ENCODE results near the gene PRTFDC1. TPM values are rescaled to one million over a fixed set of nuclear protein-coding genes. Genes with fewer than 3 reads are reported as not detected.

Gene PRTFDC1
- total RNA-seq, 1 donor from 2014 or later, result 5.6 TPM

GRCh38 chr10:24965051-24965450, 12.6 kb upstream of the PRTFDC1 start:
- DNase-seq (ENCODE audit: low read depth in 2 of 2), result no peak

- no peak for DNase-seq (ENCODE audit: low read depth in 2 of 2)
Measured at GRCh38 chr10:24963521-24964041, 11.2 kb upstream of the PRTFDC1 start.

- peak in 1 of 2 donors; percentile 53 for DNase-seq (ENCODE audit: low read depth in 2 of 2)
Measured at GRCh38 chr10:24962995-24963394, 10.6 kb upstream of the PRTFDC1 start.

- no peak for DNase-seq (ENCODE audit: low read depth in 2 of 2)
Measured at GRCh38 chr10:24961582-24961981, 9.2 kb upstream of the PRTFDC1 start.

GRCh38 chr10:24959382-24959730, 7.0 kb upstream of the PRTFDC1 start:
- no peak for DNase-seq (ENCODE audit: low read depth in 2 of 2)

GRCh38 chr10:24958721-24959381, 6.4 kb upstream of the PRTFDC1 start:
- peak; percentile 37 to 91 for DNase-seq (ENCODE audit: low read depth in 2 of 2)

- peak; percentile 77 to 87 for DNase-seq (ENCODE audit: low read depth in 2 of 2)
Measured at GRCh38 chr10:24958091-24958720, 5.8 kb upstream of the PRTFDC1 start.

- peak; percentile 20 to 35 for DNase-seq (ENCODE audit: low read depth in 2 of 2)
Measured at GRCh38 chr10:24957624-24958051, 5.2 kb upstream of the PRTFDC1 start.

GRCh38 chr10:24953675-24954074, 1.3 kb upstream of the PRTFDC1 start:
- no peak for DNase-seq (ENCODE audit: low read depth in 2 of 2)

GRCh38 chr10:24952707-24953645, 570 bp upstream of the PRTFDC1 start:
- DNase-seq (ENCODE audit: low read depth in 2 of 2), result peak; percentile 52 to 60

- DNase-seq (ENCODE audit: low read depth in 2 of 2), result peak; percentile 16 to 28
Measured at GRCh38 chr10:24951201-24952142, 934 bp downstream of the PRTFDC1 start.

- DNase-seq (ENCODE audit: low read depth in 2 of 2), result no peak
Measured at GRCh38 chr10:24950439-24950838, 2.0 kb downstream of the PRTFDC1 start.

- DNase-seq (ENCODE audit: low read depth in 2 of 2), result no peak
Measured at GRCh38 chr10:24949616-24950015, 2.8 kb downstream of the PRTFDC1 start.

GRCh38 chr10:24947304-24948097, 4.9 kb downstream of the PRTFDC1 start:
- peak; percentile 32 to 68 for DNase-seq (ENCODE audit: low read depth in 2 of 2)

GRCh38 chr10:24944512-24945255, 7.7 kb downstream of the PRTFDC1 start:
- DNase-seq (ENCODE audit: low read depth in 2 of 2), result peak in 1 of 2 donors; percentile 60

GRCh38 chr10:24938525-24938924, 13.9 kb downstream of the PRTFDC1 start:
- no peak for DNase-seq (ENCODE audit: low read depth in 2 of 2)

- no peak for DNase-seq (ENCODE audit: low read depth in 2 of 2)
Measured at GRCh38 chr10:24938076-24938475, 14.3 kb downstream of the PRTFDC1 start.

GRCh38 chr10:24935504-24936292, 16.7 kb downstream of the PRTFDC1 start:
- DNase-seq (ENCODE audit: low read depth in 2 of 2), result no peak

Measured in lung microvascular endothelial cell (primary cell).